GM19372 (cell line): ENCODE measurements around the gene DIO3.
"Not testable (repeated sequence)": the region's sequence is repeated elsewhere in the genome, so short reads cannot be mapped to it uniquely, and the experiment has no call there.

Experiments used
- ATAC-seq: cut with Tn5 transposase; IDR thresholded peaks from one replicate; pipeline ENCODE4 v1.9.1; 2021; ENCODE audit warnings: mild to moderate bottlenecking, low read depth, moderate library complexity; ENCODE audit not compliant: unreplicated experiment

Gene DIO3

DNA sequence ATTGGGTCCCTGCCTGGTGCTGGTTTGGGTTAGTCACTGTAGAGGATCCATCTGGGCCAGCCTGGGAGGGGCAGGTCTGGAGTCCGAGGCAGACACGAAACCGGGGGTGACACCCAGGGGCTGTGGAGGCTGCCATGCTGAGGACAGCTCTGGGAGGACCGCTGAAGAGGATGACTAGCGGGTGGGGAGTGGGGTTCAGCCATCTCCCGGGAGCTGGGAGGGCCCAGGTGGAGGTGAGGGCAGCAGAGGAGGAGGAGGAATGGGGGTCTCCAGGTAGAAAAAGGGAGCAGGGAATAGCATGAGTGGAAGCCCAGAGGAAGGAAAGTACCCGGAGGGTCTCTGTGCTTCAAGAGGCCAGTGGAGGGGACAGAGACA, 4.0 kb upstream of the DIO3 start:
- no peak for ATAC-seq

DNA sequence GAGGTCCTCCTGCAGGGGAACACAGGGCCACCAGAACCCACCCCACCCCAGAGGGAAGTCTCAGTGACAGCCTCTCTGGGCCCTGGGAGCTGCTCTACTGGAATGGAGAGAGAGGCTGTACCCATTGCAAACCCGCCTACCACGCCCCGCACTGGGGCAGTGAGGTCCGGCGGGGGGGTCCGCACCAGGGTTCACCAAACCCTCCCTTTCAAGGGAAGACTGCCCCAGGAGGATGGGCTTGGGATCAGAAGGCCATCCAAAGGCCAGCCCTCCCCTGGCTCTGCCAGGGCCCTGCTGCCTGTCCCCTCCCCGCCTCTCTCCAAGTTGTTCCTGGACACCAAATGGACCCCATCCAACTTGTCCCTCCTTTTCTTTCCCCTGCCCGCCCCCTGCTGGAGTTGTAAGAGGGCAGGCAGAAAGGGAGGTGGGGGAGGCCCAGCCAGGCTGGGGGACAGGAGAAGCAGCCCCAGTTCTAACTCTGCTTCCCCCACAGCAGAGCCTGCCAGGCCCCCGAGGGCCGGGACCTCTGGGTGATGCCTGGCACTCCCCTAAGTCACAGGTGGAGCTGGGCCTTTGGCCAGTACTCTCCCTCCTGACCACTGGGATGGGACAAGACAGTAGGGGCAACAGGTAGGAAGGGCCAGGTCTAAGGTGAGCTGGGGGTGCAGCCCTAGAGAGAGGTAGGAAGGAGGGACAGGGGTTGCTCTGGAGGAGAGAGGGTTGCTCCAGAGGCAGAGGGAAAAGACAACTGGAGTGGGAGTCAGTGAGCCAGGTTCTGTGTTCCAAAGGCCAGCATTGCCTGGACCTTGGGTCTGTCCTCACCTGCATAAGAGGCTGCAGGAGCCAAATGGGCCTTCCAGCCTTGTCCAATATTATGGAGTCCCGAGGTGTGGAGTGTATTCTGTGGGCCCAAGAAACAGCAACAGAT, 3.2 kb upstream of the DIO3 start:
- ATAC-seq = no peak

DNA sequence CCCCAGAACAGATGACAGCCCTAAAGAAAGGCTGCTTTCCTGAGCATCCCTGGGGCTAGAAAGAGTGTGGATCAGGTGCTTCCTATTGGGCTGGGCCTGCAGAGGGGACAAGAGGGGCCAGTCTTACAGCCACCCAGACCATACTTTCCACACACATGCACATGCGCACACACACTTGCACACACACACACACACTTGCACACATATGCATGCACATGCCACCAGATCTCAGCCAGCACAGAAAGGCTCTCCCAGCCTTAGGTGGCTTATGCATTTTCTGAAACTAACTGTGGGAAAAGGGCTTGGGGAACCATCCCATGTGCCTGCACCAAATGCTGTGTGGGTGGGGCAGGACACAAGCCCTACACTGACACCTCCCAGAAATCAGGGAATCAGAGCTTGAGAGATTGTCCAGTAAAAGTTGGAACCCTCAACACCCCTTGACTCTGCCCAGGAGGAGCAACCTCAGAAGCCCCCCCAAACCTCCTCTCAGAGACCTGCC, 2.5 kb upstream of the DIO3 start:
- no peak for ATAC-seq

DNA sequence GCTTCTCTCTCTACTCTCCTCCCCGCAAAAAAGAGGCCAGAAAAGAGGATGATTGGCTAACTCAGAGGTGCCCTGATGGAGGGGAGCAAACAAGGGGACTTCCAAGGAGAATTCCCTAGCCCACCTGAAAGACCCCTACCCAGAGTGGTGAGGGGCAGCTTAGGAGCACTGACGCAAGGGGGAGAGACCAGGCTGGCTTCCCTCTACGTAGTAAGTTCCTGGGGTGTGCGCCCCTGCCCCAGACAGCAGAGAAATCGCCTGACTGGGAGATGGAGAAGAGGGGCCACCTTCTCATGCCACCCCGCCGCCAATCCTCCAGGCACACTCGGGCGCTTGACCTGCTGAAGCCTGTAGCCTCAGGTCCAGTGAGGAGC, 2.1 kb upstream of the DIO3 start:
- no peak for ATAC-seq

GRCh38 chr14:101559624-101560533, 1.4 kb upstream of the DIO3 start:
- no peak for ATAC-seq

DNA sequence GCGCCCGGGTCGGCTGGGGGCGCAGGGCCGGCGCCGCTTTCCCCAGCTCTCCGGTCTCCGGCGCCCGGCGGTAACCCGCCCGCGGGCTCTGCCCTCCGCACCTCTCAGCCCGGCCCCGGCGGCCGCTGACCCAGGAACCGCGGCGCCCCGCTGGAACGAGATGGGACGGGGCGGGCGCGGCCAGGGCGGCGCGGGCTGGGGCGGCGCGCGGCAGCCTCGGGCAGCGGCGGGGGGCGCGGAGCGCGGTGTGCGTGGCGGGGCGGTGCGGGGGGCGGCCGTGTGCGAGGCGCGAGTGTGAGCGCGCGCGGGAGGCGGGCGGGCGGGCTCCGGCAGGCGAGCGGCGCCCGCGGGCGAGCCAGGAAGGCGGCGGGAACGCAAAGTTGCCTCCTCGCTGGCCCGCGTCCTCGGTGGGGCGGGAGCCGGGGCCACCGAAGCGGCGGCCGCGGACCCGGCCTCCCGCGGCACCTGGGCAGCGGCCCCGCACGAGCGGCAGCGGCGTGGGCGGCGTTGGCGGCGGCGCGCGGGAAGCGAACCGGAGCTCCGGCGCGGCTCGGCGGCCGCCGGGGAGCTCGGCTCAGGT, 671 bp upstream of the DIO3 start:
- no peak for ATAC-seq

DNA sequence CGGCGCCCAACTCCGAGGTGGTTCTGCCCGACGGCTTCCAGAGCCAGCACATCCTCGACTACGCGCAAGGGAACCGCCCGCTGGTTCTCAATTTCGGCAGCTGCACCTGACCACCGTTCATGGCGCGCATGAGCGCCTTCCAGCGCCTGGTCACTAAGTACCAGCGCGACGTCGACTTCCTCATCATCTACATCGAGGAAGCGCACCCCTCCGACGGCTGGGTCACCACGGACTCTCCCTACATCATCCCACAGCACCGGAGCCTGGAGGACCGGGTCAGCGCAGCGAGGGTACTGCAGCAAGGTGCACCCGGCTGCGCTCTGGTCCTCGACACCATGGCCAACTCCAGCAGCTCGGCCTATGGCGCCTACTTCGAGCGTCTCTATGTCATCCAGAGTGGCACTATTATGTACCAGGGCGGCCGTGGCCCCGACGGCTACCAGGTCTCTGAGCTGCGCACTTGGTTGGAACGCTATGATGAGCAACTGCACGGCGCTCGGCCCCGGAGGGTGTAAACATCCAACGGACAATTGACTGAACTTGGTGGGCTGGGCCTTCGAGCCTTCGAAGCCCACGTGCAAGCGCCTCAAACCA, 699 bp downstream of the DIO3 start:
- ATAC-seq = no peak

DNA sequence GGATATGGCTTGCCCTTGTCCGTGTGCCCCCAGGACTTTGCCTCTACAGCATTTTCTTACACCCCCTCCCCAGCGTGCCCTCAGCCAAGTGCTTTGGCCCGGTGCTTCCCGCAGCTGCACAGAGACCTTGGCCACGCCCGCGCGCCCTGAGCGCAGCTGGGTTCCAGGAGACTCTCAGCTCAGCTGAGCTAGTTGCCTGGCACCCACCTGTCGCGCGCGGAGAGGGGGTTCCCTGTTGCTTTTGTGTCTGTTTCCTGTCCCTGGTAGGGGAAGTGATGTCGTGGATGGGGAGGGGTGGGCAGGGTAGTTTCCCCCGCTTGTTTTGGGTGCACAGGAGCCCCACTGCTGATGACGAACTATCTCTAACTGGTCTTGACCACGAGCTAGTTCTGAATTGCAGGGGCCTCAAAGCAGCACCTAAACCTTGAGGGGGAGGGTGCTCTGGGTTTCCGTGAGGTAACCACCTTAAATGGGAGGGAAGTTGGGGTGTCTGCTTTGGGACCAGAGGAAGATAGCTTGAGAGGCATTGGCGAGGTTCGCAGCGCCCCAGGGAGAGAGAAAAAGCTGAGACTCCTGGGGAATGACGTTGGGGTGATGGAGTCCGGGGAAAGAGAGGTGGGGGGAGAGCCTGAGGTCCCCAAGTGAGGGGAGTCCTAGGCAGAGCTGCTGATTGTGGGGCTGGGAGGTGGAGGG, 1.5 kb downstream of the DIO3 start:
- ATAC-seq = no peak

GRCh38 chr14:101563352-101563653, 2.0 kb downstream of the DIO3 start:
- no peak for ATAC-seq

GRCh38 chr14:101563654-101564443, 2.6 kb downstream of the DIO3 start:
- ATAC-seq = no peak

DNA sequence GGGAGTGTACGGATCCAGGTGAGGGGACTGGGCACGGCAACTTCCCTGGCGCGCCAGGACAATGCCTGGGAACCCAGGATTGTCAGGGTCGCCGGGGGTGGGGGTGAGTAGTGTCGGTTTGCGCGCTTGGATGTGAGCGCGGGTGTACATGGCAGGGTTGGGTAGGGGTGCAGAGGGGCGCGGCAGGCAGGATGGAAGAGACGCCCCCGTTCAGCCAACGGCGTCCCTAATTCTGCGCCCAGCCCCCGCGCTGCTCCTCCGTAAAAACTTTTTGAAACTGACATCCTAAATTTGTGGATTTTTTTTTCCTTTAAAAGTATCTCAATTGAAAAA, 3.1 kb downstream of the DIO3 start:
- no peak for ATAC-seq

- no peak for ATAC-seq
Observed at GRCh38 chr14:101564819-101565698, 3.8 kb downstream of the DIO3 start.

GRCh38 chr14:101567252-101567651, 6.0 kb downstream of the DIO3 start:
- ATAC-seq = no peak

DNA sequence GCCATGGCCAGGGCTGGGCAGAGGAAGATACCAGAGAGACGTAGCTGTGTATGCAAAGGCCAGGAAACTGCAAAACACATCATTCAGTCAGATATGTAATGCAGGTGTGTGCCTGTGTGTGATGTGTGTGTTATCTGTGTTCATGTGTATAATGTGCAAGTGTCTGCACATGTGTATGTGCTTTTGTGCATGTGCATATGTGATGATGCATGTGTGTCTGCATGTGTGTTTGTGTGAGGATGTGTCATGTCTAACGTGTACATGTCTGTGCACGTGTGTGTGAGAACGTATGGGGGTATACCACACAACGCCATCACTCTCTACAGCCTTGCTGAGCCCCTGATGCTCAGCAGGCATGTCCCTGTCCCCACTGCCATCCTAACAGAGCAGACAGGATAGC, 9.7 kb downstream of the DIO3 start:
- ATAC-seq = no peak

DNA sequence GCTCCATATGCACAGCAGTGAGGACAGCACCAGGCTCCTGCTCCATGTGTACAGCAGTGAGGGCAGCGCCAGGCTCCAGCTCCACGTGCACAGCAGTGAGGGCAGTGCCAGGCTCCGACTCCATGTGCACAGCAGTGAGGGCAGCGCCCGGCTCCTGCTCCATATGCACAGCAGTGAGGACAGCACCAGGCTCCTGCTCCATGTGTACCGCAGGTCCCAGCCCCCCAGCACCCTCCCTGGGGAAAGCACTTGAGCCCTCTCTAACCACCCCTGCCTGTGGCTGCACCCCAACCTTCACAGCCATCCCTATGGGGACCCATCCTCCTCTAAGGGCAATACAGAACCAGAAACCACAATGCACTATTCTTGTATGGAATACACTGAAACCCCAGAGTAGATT, 11.2 kb downstream of the DIO3 start:
- not testable (repeated sequence) for ATAC-seq

DNA sequence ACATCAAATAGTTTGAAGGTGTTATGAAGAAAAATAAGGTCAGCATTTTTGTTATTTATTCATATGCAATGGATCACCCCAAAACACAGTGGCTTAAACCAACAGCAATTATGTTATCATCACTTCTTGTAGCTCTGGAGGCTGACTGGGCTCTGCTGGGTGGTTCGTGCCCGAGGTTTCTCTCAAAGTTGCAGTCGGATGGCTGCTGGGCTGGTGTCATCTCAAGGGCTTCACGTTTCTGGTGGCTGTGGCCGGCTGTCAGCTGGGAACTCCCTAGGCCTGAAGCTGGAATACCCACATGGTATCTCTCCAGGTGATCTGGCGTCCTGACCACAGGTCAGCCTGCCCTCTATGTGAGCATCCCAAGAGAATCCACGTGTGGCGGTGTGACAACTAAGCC, 12.0 kb downstream of the DIO3 start:
- no peak for ATAC-seq

- ATAC-seq = no peak
Observed at GRCh38 chr14:101575581-101575980, 14.3 kb downstream of the DIO3 start.

DNA sequence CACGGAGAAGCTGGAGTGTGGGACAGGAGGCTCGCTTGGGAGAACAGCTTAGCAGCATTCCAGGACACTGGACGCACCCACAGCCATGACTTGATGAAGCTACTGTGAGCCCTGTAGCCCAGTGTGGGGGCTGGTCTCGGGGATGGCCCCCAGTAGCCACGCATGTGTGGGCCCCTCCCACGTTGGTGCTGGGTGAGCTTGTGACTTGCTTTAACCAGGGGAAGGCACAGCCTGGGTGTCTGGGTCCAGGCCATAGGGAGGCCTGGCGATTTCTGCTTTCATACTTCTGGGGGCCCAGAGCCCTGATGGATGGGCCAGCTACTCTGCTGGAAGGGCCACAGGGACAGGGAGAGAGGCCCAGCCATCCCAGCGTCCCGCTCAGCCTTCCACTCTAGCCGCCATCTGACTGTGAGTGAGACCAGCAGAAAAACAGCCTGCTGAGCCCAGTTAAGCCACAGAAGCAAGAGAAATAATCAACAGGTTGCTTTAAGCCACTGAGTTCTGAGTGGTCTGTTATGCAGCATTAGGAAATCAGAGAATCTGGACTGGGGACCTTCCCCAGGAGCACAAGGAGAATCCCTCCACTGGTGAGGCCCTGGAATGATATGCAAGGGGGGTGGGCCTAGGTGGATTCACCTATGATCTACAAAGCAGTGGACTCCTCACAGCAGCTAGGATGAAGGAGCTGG, 16.1 kb downstream of the DIO3 start:
- ATAC-seq = no peak
